ENCODE measurements around the gene TOX2.

TOX2 gene

GRCh38 chr20:44071526-44072111, 157.0 kb downstream of the TOX2 start:
- in situ Hi-C loops (cut with MboI; ENCODE audit: low sequenced_read_pairs), result loop anchor here (25.0 kb wide), 1 partner anchor 91 kb away; no protein-coding TSS in a partner anchor

- in situ Hi-C loops (cut with MboI; ENCODE audit: low sequenced_read_pairs), result loop anchor here (25.0 kb wide), 1 partner anchor 90 kb away; no protein-coding TSS in a partner anchor
Observed at GRCh38 chr20:44072384-44072783, 157.7 kb downstream of the TOX2 start.

DNA sequence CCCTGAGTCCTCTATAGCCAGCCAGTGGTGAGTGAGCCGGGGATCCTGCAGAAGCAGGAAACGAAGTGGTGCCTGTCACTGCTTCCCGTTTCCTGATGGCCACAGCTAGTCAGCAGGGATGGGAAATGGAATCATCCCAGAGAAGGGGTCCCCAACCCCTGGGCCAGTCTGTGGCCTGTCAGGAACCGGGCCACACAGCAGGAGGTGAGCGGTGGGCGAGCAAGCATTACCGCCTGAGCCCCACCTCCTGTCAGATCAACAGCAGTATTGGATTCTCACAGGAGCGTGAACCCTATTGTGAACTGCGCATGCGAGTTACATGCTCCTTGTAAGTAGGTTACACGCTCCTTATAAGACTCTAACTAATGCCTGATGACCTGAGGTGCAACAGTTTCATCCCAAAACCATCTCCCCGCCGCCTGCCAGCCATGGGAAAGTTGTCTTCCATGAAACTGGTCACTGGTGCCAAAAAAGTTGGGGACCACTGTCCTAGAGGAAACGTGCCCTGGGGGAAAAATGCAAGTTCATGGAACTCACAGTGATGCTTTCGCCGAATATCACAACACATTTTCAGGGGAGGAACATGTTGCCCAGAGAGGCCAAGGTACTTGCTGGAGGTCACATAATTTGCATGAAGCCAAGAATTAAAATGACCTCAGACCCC, 158.5 kb downstream of the TOX2 start:
- in situ Hi-C loops (cut with MboI; ENCODE audit: low sequenced_read_pairs), result loop anchor here (25.0 kb wide), 1 partner anchor 89 kb away; no protein-coding TSS in a partner anchor

- in situ Hi-C loops (cut with MboI; ENCODE audit: low sequenced_read_pairs), result loop anchor here (25.0 kb wide), 1 partner anchor 89 kb away; no protein-coding TSS in a partner anchor
Observed at GRCh38 chr20:44073675-44074071, 159.0 kb downstream of the TOX2 start.

DNA sequence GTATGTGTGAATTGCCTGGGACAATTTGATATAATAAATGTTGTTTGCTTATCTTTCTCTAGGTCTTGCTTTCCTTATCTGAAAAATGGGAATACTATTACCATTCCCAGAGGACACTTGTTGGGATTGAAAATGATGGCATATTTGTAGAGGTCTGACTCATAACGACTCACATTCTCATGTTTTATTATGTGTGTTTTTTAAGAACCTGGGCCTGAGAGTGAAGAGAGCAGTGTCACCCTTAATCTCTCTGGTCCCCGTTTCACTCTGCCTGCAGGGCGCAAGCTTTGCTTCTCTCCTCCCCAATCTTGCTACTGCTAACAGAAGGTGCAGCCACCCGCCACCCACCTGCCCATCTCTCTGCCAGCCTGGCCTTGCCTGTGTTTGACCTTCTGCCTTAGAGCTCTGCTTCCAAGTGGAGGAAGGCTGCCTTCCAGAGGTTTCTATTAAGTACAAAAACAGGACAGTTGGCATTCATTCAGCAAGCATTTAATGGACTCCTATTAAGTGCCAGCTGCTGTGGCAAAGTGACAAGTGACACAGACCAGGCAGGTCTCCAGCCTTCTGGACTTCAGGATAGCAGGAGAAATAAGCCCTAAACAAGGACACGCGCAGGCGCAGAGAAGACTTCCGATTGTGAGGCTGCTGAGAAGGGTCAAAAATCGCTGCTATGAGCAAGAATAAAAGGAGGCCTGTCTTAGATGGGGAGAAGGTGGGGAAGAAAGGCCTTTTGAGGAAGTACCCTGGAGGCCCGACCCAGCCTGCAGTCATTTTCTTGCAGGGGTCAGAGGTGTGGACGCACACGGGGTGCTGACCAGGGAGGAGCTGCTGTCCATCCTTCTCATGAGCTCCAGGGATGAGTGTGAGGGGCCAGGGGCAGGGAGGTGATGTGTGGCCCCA, 159.8 kb downstream of the TOX2 start:
- in situ Hi-C loops (cut with MboI; ENCODE audit: low sequenced_read_pairs), result loop anchor here (25.0 kb wide), 2 partner anchors 88 to 537 kb away; no protein-coding TSS in a partner anchor

- in situ Hi-C loops (cut with MboI; ENCODE audit: low sequenced_read_pairs), result loop anchor here (25.0 kb wide), 1 partner anchor 538 kb away; no protein-coding TSS in a partner anchor
Observed at GRCh38 chr20:44075191-44075949, 160.7 kb downstream of the TOX2 start.

DNA sequence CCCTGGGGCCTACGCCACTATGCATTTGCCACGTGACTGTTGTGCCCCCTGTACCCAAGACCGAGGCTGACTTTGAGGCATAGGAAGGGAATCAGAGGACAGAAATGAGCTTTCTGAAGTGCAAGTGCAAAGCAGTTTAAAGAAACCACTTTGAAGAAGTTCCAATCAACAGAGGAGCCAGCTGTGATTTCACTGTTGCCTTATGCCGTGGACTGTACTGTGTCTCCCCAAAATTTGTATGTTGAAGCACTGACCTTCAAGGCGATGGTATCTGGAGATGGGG, 161.2 kb downstream of the TOX2 start:
- in situ Hi-C loops (cut with MboI; ENCODE audit: low sequenced_read_pairs), result loop anchor here (25.0 kb wide), 1 partner anchor 539 kb away; no protein-coding TSS in a partner anchor

- in situ Hi-C loops (cut with MboI; ENCODE audit: low sequenced_read_pairs), result loop anchor here (25.0 kb wide), 1 partner anchor 542 kb away; no protein-coding TSS in a partner anchor
Observed at GRCh38 chr20:44079291-44079690, 164.6 kb downstream of the TOX2 start.

GRCh38 chr20:44080064-44080463, 165.4 kb downstream of the TOX2 start:
- in situ Hi-C loops (cut with MboI; ENCODE audit: low sequenced_read_pairs), result loop anchor here (10.0 to 25.0 kb wide), 2 partner anchors 325 to 543 kb away; no protein-coding TSS in a partner anchor

DNA sequence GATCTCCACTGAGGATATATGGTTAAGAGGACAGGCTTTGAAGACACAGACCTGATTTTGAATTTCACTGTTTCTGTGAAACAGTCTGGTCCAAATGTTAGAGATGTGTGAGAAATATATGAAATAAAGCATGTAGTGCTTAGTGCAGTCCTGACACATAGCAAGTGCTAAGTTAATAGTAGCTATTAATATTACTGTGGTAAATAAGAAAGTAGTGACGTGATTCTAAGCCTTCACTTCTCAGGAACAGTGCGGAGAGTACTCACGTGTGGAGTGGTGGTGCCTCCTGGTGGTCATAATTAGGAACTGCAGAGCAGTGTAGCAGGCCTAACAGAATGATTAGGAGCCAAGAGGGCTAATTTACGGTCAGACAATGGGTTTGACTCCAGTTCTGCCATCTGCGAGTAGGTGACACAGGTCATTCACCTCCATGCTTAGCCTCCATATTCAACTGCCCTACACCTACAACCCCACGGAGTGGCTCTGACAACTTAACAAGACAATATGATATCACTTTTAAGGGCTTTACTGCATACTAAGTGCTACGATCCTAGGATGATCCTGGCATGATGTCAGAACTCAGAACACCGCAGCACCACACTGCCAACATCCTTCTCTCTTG, 166.1 kb downstream of the TOX2 start:
- in situ Hi-C loops (cut with MboI; ENCODE audit: low sequenced_read_pairs), result loop anchor here (10.0 to 25.0 kb wide), 2 partner anchors 326 to 543 kb away; no protein-coding TSS in a partner anchor

DNA sequence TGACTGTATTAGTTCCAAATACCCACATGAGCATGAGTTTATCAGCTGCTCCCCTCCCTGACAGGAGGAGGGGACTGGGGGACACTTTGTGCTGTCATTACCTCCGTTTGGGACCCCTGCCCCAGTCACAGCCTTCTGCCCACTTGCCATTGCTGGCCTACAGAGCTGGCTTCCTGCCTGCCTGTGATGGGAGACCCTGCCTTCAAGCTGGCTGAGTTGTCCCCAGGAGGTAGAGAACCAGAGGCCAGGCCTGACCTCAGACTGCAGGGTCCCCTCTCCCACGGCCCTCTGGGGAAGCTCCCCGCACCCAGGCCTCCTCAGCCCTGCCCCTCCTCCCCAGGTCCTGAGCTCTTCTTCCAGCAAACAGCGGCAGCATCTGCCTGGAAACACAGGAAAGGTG, 166.8 kb downstream of the TOX2 start:
- in situ Hi-C loops (cut with MboI; ENCODE audit: low sequenced_read_pairs), result loop anchor here (10.0 to 25.0 kb wide), 2 partner anchors 327 to 544 kb away; no protein-coding TSS in a partner anchor

GRCh38 chr20:44081888-44082287, 167.2 kb downstream of the TOX2 start:
- in situ Hi-C loops (cut with MboI; ENCODE audit: low sequenced_read_pairs), result loop anchor here (10.0 to 25.0 kb wide), 2 partner anchors 327 to 545 kb away; no protein-coding TSS in a partner anchor

GRCh38 chr20:44083220-44083933, 168.7 kb downstream of the TOX2 start:
- in situ Hi-C loops (cut with MboI; ENCODE audit: low sequenced_read_pairs), result loop anchor here (10.0 to 25.0 kb wide), 2 partner anchors 329 to 546 kb away; no protein-coding TSS in a partner anchor

- in situ Hi-C loops (cut with MboI; ENCODE audit: low sequenced_read_pairs), result loop anchor here (10.0 to 25.0 kb wide), 2 partner anchors 330 to 547 kb away; no protein-coding TSS in a partner anchor
Observed at GRCh38 chr20:44084439-44084838, 169.8 kb downstream of the TOX2 start.

DNA sequence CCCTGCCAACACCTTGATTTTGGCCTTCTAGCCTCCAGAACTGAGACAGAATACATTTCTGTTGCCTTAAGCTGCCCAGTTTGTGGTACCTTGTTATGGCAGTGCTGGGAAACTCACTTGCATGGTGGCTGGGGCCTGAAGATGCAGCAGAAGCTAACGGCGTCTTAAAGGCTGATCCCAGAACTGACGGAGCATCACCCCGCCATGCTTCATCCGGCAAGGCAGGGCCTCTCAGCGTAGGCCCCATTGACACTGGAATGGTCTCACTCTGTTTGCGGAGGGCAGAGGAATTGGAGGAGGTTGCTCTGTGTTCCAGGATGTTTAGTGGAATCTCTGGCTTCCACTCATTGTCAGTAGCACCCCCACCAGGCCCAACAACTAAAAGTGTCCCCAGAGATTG, 170.2 kb downstream of the TOX2 start:
- in situ Hi-C loops (cut with MboI; ENCODE audit: low sequenced_read_pairs), result loop anchor here (5.0 to 25.0 kb wide), 3 partner anchors 330 to 633 kb away; no protein-coding TSS in a partner anchor

- in situ Hi-C loops (cut with MboI; ENCODE audit: low sequenced_read_pairs), result loop anchor here (5.0 to 25.0 kb wide), 3 partner anchors 331 to 634 kb away; no protein-coding TSS in a partner anchor
Observed at GRCh38 chr20:44085616-44086434, 171.2 kb downstream of the TOX2 start.

- in situ Hi-C loops (cut with MboI; ENCODE audit: low sequenced_read_pairs), result loop anchor here (5.0 to 25.0 kb wide), 3 partner anchors 332 to 635 kb away; no protein-coding TSS in a partner anchor
Observed at GRCh38 chr20:44087051-44087856, 172.6 kb downstream of the TOX2 start.

All from HL-60/S4 treated with retinoic acid at 250 ng/mL for 4 days and 3 days (cell line).